AG09309 (cell line): Measurements from ENCODE around the gene RCAN1.

Experiments used
- DNase-seq: peaks from one replicate; pipeline ENCODE4 v3.0.0-alpha.2; 2010; ENCODE audit warnings: low read depth
- H3K4me3 ChIP-seq: 2 replicates; pipeline ENCODE4 v1.5.1; 2011; ENCODE audit warnings: mild to moderate bottlenecking, low read depth, low read length, moderate library complexity; ENCODE audit not compliant: control insufficient read depth
- CTCF ChIP-seq: IDR thresholded peaks from 2 replicates; pipeline ENCODE4 v1.5.1; 2011; ENCODE audit warnings: mild to moderate bottlenecking, low read depth, low read length, inconsistent platforms; ENCODE audit not compliant: insufficient read depth, control insufficient read depth; ENCODE audit errors: missing control alignments

RCAN1 gene

GRCh38 chr21:34615487-34615814 is 538 bp upstream of the RCAN1 start:
- TF ChIP-seq CTCF, result no peak
- DNase-seq, result no peak
- peak overlapping the region; percentile 65 for H3K4me3 ChIP-seq

DNA sequence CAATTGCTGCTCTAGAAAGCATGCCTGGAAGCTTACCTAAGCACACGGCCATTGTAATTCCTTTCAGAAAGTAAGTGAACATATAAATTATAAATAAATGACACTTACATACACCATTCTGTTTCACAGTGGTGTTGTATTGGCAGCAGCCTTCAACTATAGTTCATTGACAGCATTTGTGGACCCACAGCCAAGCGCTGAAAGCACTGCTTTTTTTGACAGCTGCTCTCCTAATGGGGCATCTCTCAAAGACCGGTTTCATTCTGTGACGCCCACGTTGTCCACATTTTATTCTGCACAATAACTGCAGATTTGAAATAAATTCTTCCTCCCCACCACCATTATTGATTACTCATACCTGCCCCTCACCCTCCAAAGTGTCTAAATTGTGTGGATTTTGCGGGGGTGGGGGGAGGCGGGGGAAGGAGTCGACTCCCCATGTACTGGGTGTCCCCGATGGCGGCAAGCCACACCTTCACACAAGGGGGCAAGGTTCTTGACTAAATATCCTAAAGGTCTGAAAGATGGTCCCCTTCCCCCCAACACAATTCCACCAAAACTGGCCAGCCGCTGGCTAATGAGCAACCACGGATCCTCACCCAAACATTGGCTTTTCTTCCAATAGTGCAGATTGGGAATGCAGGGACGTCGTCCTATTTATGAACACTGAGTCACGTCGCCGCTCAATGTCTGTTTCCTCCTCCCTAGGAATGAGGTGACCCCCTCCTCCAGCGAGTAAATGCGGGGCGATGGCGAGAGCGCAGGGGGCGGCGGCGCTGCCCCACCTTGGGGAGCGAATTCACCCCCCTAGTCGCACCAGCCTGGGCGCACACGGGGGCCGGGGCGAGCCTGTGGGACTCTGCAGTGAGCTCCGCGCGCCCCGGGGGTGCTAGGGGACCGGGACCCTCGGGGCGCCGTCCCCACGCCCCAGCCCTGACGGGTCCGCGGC is 960 bp downstream of the RCAN1 start:
- H3K4me3 ChIP-seq, result peak overlapping the region; percentile 65
- no peak for DNase-seq
- TF ChIP-seq CTCF, result no peak

GRCh38 chr21:34612557-34612956 is 2.4 kb downstream of the RCAN1 start:
- no peak for DNase-seq
- no peak overlapping the region for H3K4me3 ChIP-seq
- TF ChIP-seq CTCF, result no peak

GRCh38 chr21:34612056-34612455 is 2.9 kb downstream of the RCAN1 start:
- no peak overlapping the region for H3K4me3 ChIP-seq
- no peak for TF ChIP-seq CTCF
- no peak for DNase-seq

DNA sequence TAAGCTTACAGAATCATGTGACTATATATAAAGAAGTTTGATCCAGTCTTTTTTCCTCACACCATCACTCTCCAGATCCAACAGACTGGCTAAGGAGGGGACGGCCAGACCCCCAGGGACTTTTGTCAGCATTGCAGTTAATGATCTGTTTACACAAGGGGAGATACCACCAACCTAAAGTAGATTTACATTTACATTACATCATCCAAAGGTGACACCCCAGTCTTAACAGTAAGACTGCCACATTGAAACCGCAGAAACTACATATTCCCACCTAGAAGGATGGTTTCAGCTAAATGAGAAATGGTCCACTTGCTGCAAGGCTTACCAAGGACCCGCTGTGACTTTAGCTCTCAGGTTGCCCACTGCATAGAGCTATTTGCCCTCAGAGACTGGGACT is 3.4 kb downstream of the RCAN1 start:
- DNase-seq, result no peak
- H3K4me3 ChIP-seq, result no peak overlapping the region
- TF ChIP-seq CTCF, result no peak

- DNase-seq, result no peak
- no peak for TF ChIP-seq CTCF
- H3K4me3 ChIP-seq, result no peak overlapping the region
Observed at GRCh38 chr21:34609933-34610549, 4.9 kb downstream of the RCAN1 start.
